ENCODE data around the gene RFTN1. TPM values are rescaled to one million over a fixed set of nuclear protein-coding genes. Genes with fewer than 3 reads are reported as not detected.

The RFTN1 gene
- total RNA-seq, 2 experiments from 2014 or later = 59.9 to 63.4 TPM

GRCh38 chr3:16358336-16358735 lies 155.2 kb downstream of the RFTN1 start:
- peaks cover 53% of the 10 kb centered on the region for H3K36me3 Mint-ChIP-seq (ENCODE audit: low read depth)
- DNase-seq (no peak), ATAC-seq (no peak)
- no peaks in the 10 kb centered on the region for H3K27me3 Mint-ChIP-seq (ENCODE audit: low read depth)
- H3K4me1 Mint-ChIP-seq (ENCODE audit: low read depth) = peaks cover 9% of the 10 kb centered on the region
- no peak overlapping the region for H3K27ac Mint-ChIP-seq
- no peak overlapping the region for H3K4me3 Mint-ChIP-seq
- H3K9me3 Mint-ChIP-seq (ENCODE audit: insufficient read depth) = no peaks in the 10 kb centered on the region
- ChIA-PET POLR2A (no interaction called here), CTCF (no interaction called here)

GRCh38 chr3:16357186-16358121 lies 156.0 kb downstream of the RFTN1 start:
- ChIA-PET POLR2A (no interaction called here), CTCF (interaction anchor here (0.8 to 1.1 kb wide), 2 partner anchors 67 to 195 kb away, joined by 3 to 5 read pairs; no protein-coding TSS in a partner anchor)
- ATAC-seq (no peak), DNase-seq (no peak)
- no peak overlapping the region for H3K27ac Mint-ChIP-seq
- peaks cover 50% of the 10 kb centered on the region for H3K36me3 Mint-ChIP-seq (ENCODE audit: low read depth)
- no peak overlapping the region for H3K4me3 Mint-ChIP-seq
- no peaks in the 10 kb centered on the region for H3K27me3 Mint-ChIP-seq (ENCODE audit: low read depth)
- H3K9me3 Mint-ChIP-seq (ENCODE audit: insufficient read depth) = no peaks in the 10 kb centered on the region
- H3K4me1 Mint-ChIP-seq (ENCODE audit: low read depth) = peaks cover 9% of the 10 kb centered on the region

- DNase-seq = no peak
- H3K27me3 Mint-ChIP-seq (ENCODE audit: low read depth) = no peaks in the 10 kb centered on the region
- no peak for ATAC-seq
- ChIA-PET POLR2A (no interaction called here), CTCF (no interaction called here)
- H3K4me1 Mint-ChIP-seq (ENCODE audit: low read depth) = peaks cover 9% of the 10 kb centered on the region
- no peak overlapping the region for H3K4me3 Mint-ChIP-seq
- peaks cover 47% of the 10 kb centered on the region for H3K36me3 Mint-ChIP-seq (ENCODE audit: low read depth)
- no peak overlapping the region for H3K27ac Mint-ChIP-seq
- no peaks in the 10 kb centered on the region for H3K9me3 Mint-ChIP-seq (ENCODE audit: insufficient read depth)
These were observed 157.7 kb downstream of the RFTN1 start for GRCh38 chr3:16355828-16356227.

GRCh38 chr3:16354291-16354690 lies 159.2 kb downstream of the RFTN1 start:
- DNase-seq (no peak), ATAC-seq (no peak)
- Mint-ChIP-seq H3K27me3 (ENCODE audit: low read depth) (no peaks in the 10 kb centered on the region), H3K4me3 (no peak overlapping the region), H3K9me3 (ENCODE audit: insufficient read depth) (no peaks in the 10 kb centered on the region), H3K27ac (peak overlapping the region; percentile 26), H3K36me3 (ENCODE audit: low read depth) (peaks cover 60% of the 10 kb centered on the region), H3K4me1 (ENCODE audit: low read depth) (peaks cover 5% of the 10 kb centered on the region)
- ChIA-PET CTCF (interaction anchor here (1.6 to 1.8 kb wide), 2 partner anchors 10 to 63 kb away, joined by 3 read pairs; no protein-coding TSS in a partner anchor), POLR2A (no interaction called here)

GRCh38 chr3:16352428-16352827 lies 161.1 kb downstream of the RFTN1 start:
- no peak for DNase-seq
- no peak for ATAC-seq
- Mint-ChIP-seq H3K9me3 (ENCODE audit: insufficient read depth) (no peaks in the 10 kb centered on the region), H3K36me3 (ENCODE audit: low read depth) (peaks cover 74% of the 10 kb centered on the region), H3K4me3 (no peak overlapping the region), H3K27me3 (ENCODE audit: low read depth) (no peaks in the 10 kb centered on the region), H3K27ac (no peak overlapping the region), H3K4me1 (ENCODE audit: low read depth) (peaks cover under 1% of the 10 kb centered on the region)
- POLR2A ChIA-PET = interaction anchor here (0.8 to 1.3 kb wide), 2 partner anchors 8 to 14 kb away, joined by 3 read pairs; no protein-coding TSS in a partner anchor
- CTCF ChIA-PET = no interaction called here

- DNase-seq = no peak
- H3K4me3 Mint-ChIP-seq = no peak overlapping the region
- H3K36me3 Mint-ChIP-seq (ENCODE audit: low read depth) = peaks cover 74% of the 10 kb centered on the region
- ChIA-PET CTCF (no interaction called here), POLR2A (interaction anchor here (0.7 kb wide), 1 partner anchor 104 kb away, joined by 3 read pairs; no protein-coding TSS in a partner anchor)
- H3K27ac Mint-ChIP-seq = no peak overlapping the region
- no peaks in the 10 kb centered on the region for H3K27me3 Mint-ChIP-seq (ENCODE audit: low read depth)
- no peak for ATAC-seq
- H3K9me3 Mint-ChIP-seq (ENCODE audit: insufficient read depth) = no peaks in the 10 kb centered on the region
- peaks cover 8% of the 10 kb centered on the region for H3K4me1 Mint-ChIP-seq (ENCODE audit: low read depth)
These were observed 162.7 kb downstream of the RFTN1 start for GRCh38 chr3:16350597-16351318.

GRCh38 chr3:16349986-16350596 lies 163.4 kb downstream of the RFTN1 start:
- H3K4me1 Mint-ChIP-seq (ENCODE audit: low read depth) = peaks cover 9% of the 10 kb centered on the region
- H3K27me3 Mint-ChIP-seq (ENCODE audit: low read depth) = no peaks in the 10 kb centered on the region
- H3K36me3 Mint-ChIP-seq (ENCODE audit: low read depth) = peaks cover 78% of the 10 kb centered on the region
- no peak overlapping the region for H3K27ac Mint-ChIP-seq
- DNase-seq = no peak
- POLR2A ChIA-PET = interaction anchor here (0.7 kb wide), 1 partner anchor 104 kb away, joined by 3 read pairs; no protein-coding TSS in a partner anchor
- H3K9me3 Mint-ChIP-seq (ENCODE audit: insufficient read depth) = no peaks in the 10 kb centered on the region
- CTCF ChIA-PET = no interaction called here
- no peak for ATAC-seq
- no peak overlapping the region for H3K4me3 Mint-ChIP-seq

GRCh38 chr3:16347548-16347947 lies 166.0 kb downstream of the RFTN1 start:
- Mint-ChIP-seq H3K9me3 (ENCODE audit: insufficient read depth) (no peaks in the 10 kb centered on the region), H3K4me1 (ENCODE audit: low read depth) (peaks cover 24% of the 10 kb centered on the region), H3K27ac (peak overlapping the region; percentile 19), H3K36me3 (ENCODE audit: low read depth) (peaks cover 82% of the 10 kb centered on the region), H3K27me3 (ENCODE audit: low read depth) (no peaks in the 10 kb centered on the region), H3K4me3 (no peak overlapping the region)
- ChIA-PET POLR2A (interaction anchor here (0.9 kb wide), 1 partner anchor 151 kb away, joined by 4 read pairs; no protein-coding TSS in a partner anchor), CTCF (no interaction called here)
- ATAC-seq (no peak), DNase-seq (no peak)

- H3K4me1 Mint-ChIP-seq (ENCODE audit: low read depth) = peaks cover 24% of the 10 kb centered on the region
- H3K4me3 Mint-ChIP-seq = no peak overlapping the region
- H3K27ac Mint-ChIP-seq = peak overlapping the region; percentile 54
- peaks cover 80% of the 10 kb centered on the region for H3K36me3 Mint-ChIP-seq (ENCODE audit: low read depth)
- no peaks in the 10 kb centered on the region for H3K9me3 Mint-ChIP-seq (ENCODE audit: insufficient read depth)
- no peak for ATAC-seq
- ChIA-PET POLR2A (no interaction called here), CTCF (interaction anchor here (1.0 kb wide), 1 partner anchor 56 kb away, joined by 4 read pairs; no protein-coding TSS in a partner anchor)
- DNase-seq = no peak
- no peaks in the 10 kb centered on the region for H3K27me3 Mint-ChIP-seq (ENCODE audit: low read depth)
These were observed 167.0 kb downstream of the RFTN1 start for GRCh38 chr3:16346413-16347081.

- Mint-ChIP-seq H3K27ac (peak overlapping the region; percentile 58), H3K4me1 (ENCODE audit: low read depth) (peaks cover 50% of the 10 kb centered on the region), H3K27me3 (ENCODE audit: low read depth) (no peaks in the 10 kb centered on the region), H3K4me3 (no peak overlapping the region), H3K9me3 (ENCODE audit: insufficient read depth) (no peaks in the 10 kb centered on the region), H3K36me3 (ENCODE audit: low read depth) (peaks cover 82% of the 10 kb centered on the region)
- ChIA-PET POLR2A (no interaction called here), CTCF (interaction anchor here (0.8 to 1.2 kb wide), 3 partner anchors 53 to 213 kb away, joined by 3 to 5 read pairs (median 4); no protein-coding TSS in a partner anchor)
- ATAC-seq = no peak
- no peak for DNase-seq
These were observed 170.4 kb downstream of the RFTN1 start for GRCh38 chr3:16343101-16343500.

- no peaks in the 10 kb centered on the region for H3K27me3 Mint-ChIP-seq (ENCODE audit: low read depth)
- DNase-seq (peak; percentile 42), ATAC-seq (peak; percentile 41)
- ChIA-PET POLR2A (interaction anchor here (0.8 to 1.3 kb wide), 5 partner anchors 14 to 50 kb away, joined by 3 to 5 read pairs (median 3); no protein-coding TSS in a partner anchor), CTCF (interaction anchor here (0.9 to 2.8 kb wide), 12 partner anchors 14 to 214 kb away, joined by 3 to 14 read pairs (median 4); no protein-coding TSS in a partner anchor)
- peaks cover 80% of the 10 kb centered on the region for H3K36me3 Mint-ChIP-seq (ENCODE audit: low read depth)
- no peaks in the 10 kb centered on the region for H3K9me3 Mint-ChIP-seq (ENCODE audit: insufficient read depth)
- H3K27ac Mint-ChIP-seq = peak overlapping the region; percentile 90
- H3K4me3 Mint-ChIP-seq = peak overlapping the region; percentile 10
- H3K4me1 Mint-ChIP-seq (ENCODE audit: low read depth) = peaks cover 56% of the 10 kb centered on the region
These were observed 174.5 kb downstream of the RFTN1 start for GRCh38 chr3:16338999-16339398.
